HG02798 (cell line): ENCODE data around the gene CHMP5.

Experiments used
- ATAC-seq: cut with Tn5 transposase; IDR thresholded peaks from one replicate; pipeline ENCODE4 v1.9.1; 2021; ENCODE audit warnings: mild to moderate bottlenecking; ENCODE audit not compliant: unreplicated experiment, poor library complexity

CHMP5 gene

GRCh38 chr9:33241298-33241697 is 23.6 kb upstream of the CHMP5 start:
- no peak for ATAC-seq

DNA sequence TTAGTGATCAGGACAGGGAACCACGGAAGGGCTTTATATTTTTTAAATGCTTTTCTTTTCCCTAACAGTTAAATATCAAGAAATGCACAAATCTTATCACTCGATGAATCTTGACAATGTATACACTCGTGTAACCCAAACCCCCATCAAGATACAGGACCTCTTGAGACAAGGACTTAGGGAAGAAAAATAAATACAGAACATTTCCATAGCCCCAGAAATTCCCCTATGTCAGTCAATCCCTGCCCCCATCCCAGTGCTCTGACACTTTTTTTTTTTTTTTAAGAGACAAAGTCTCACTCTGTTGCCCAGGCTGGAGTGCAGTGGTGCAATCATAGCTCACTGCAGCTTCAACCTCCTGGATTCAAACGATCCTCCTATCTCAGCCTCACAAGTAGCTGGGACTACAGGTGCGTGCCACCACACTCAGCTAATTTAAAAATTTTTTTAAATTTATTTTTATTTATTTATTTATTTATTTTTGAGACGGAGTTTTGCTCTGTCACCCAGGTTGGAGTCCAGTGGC is 22.2 kb upstream of the CHMP5 start:
- no peak for ATAC-seq

GRCh38 chr9:33244137-33244784 is 20.6 kb upstream of the CHMP5 start:
- no peak for ATAC-seq

DNA sequence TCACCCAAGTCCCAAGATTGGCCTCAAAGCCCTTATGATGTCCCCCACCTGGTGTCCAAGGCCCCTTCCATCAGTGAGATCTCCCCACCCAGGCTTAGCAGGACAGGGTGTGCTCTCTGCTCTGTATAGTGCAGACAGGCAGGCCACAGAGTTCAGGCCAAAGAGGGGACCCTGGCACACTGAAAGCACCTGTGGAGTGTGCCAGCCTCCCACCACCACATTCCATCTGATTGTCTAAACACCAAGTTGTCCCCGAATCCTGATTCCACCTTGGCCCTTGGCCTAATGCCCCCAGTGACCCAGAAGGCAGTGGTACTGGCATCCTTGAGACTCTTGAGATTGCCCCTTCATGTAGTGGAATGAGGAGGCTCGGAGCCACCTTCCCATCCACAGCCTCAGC is 19.5 kb upstream of the CHMP5 start:
- no peak for ATAC-seq

DNA sequence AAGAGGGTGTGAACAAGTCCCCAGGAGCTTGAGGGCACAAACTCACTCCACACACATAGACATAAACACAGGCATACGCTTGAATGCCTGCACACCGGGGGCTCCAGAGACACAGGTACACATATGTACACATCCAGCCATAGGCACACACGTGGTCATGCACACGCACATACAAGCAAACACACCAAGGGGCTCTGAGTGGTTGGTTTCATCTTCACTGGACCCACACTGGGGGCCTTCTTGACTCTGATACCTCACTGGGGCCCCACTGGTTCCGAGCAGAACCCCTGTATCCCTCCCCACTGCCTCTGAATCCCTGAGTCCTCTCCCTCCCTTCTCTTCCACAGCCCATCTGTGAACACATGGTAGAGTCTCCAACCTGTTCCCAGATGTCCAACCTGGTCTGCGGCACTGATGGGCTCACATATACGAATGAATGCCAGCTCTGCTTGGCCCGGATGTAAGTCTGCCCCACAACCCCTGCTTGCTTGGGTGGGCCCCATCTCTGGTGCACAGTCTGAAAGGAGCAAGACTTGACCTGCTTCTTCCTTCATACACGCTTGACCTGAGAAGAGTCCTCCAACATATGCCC is 18.5 kb upstream of the CHMP5 start:
- no peak for ATAC-seq

GRCh38 chr9:33248606-33249005 is 16.2 kb upstream of the CHMP5 start:
- ATAC-seq, result no peak

DNA sequence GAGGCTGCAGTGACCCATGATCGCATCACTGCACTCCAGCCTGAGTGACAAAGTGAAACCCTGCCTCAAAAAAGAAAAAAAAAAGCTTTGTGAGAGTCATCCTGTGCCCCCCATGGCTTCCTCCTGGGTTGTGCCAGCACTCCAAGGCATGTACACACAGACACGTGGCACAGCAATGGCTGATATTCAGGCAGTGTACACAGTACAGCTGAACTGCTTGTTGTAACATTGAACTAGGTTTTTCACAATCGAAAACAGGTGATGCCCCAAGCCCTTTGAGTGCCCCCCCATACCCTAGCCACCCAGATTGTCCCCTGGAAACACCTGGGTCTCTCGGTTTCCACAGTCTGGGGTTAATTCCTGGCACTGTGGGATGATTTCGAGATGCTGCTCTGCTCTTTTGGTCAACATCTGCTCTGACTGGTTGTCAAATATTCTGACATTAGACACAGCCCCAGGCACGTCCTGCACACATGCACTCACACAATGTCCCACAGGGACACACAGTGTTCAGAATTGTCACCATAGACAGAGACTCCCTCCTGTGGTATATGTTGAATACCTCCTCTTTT is 15.7 kb upstream of the CHMP5 start:
- peak; percentile 51 for ATAC-seq

DNA sequence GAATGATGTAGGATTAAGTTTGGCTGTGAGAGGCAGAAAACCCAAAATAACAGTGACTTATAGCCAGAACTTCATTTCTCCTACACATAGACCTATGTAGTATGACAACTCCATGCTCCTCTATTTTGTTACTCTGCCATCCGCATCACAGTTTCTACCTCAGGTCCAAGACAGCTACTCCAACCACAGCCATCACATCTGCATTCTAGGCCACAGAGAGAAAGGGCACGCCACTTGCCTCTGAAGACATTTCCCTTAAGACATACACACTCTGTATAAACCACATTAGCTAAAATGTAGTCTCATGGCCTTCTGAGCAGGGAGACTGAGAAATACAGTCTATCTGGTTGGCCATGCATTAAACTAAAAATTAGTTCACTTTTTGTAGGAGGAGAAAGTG is 14.9 kb upstream of the CHMP5 start:
- no peak for ATAC-seq

DNA sequence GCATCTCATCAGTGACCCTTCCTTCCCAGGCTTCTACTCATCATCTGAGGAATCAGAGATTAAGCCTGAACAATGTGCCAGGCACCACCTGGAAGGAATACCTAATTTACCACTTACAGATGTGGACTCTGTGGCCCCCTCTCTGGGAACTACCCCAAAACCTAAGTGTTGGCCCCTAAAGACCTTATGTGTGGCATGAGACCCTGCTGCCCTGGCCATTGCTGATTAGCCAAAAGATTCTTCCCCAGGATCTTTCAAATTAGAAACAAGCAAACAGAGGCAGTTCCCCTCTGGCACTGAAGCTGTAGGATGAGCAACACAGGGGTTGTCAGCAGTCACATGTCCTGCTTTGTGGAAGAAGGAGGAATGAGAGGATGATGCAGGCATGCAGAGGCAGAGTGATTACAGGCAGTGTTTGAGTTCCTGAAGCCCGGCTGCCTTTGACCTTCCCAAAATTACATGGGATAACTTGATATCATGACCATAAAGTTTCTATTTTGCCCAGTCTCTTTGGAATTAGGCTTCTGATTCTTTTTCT is 14.3 kb upstream of the CHMP5 start:
- no peak for ATAC-seq

- ATAC-seq, result no peak
Observed at GRCh38 chr9:33254211-33254610, 10.6 kb upstream of the CHMP5 start.

DNA sequence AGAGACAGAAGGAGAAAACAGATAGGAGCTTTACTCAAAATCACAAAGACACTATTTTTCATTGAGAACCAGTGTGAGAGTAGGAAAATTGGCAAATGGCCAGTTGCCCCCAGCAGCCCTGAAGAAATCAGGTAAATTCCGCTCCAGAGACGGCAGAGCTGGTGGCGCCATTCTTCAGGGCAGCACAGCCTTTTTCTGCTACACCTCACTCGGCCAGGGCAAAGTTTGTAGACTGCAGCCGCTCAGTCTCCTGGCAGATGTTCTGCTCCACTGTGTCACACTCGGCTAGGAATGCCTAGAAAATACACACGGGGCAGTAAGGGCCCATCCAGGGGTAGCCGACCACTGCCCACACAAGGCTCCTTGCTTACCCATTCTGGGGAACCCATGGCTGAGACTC is 9.8 kb upstream of the CHMP5 start:
- ATAC-seq, result no peak

DNA sequence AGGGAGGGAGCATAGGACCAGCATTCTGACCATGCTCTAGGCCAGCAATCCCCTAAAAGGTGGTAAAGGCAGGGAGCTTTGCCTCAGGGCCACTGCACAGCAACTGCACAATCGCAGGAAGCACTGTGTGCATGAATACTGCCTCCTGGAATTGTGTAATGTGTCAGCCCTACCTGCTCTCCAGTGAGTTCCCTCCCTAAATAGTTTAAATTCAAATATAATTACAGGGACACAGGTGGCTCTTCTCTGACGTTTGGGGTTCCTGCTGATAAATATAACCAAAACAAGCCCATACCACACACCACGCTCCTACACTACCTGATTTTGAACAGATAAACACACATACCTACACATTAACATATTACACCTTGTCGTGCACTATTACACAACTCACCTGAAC is 9.4 kb upstream of the CHMP5 start:
- no peak for ATAC-seq

DNA sequence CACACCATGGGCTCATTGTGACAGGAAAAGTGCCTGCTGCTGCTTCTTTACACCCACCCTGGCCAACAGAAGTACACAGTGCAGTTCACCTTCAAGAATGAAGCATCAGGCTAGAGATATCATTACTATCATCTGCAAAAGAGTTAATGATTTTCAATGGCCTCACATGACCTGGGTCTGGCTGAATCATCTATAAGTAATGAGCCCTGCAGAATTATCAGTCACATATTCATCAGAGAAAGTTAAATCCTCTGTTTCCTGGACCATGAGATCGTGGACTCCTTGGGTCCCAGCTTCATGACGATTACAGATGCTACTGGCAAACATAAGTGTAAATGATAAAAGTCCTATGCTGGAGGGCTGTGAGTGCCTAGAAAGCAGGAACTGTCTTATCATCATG is 8.6 kb upstream of the CHMP5 start:
- no peak for ATAC-seq

GRCh38 chr9:33257276-33257675 is 7.6 kb upstream of the CHMP5 start:
- ATAC-seq, result no peak

- no peak for ATAC-seq
Observed at GRCh38 chr9:33260372-33260771, 4.5 kb upstream of the CHMP5 start.

DNA sequence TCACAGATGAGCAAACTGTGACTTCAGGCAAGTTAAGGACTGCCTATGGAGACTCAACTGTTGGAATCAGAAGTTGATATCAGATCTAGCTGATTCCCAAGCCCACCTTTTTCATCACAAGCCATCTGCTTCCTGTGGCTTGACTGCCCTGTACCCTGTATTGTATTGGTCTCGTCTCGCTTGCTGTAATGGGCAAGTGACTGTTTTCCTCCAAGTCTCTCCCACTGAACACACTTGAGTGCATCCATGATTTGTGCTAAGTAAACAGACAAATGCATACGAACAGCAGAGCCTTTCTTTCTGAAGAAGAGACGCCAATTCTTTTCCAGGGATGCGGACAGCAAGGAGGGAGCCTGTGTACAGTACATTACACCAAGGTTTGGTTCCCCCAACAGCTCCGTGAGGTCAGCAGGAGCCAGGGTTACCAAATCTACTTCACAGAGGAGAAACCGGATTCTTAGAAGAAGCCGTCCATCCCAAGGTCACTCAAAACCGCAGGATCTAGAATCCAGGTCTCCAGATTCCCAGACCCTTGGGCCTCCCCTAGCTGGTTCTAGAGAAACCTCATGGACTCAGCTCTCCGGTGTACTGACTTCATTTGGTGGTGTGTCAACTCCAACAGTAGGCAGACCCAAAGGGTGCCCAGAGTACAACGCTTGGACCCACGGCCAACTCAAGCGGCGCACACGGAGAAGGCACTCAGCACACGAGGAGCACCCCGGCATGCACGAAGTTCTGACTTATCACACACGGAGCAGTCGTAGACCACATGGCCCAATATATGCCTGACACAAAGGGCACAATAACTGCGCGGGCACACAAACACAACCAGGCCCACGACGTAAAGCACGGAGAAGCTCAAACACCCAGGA is 1.5 kb upstream of the CHMP5 start:
- no peak for ATAC-seq

- peak; percentile 29 for ATAC-seq
Observed at GRCh38 chr9:33264003-33264472, 811 bp upstream of the CHMP5 start.

- no peak for ATAC-seq
Observed at GRCh38 chr9:33265211-33265865, 489 bp downstream of the CHMP5 start.

GRCh38 chr9:33267151-33267767 is 2.4 kb downstream of the CHMP5 start:
- no peak for ATAC-seq

DNA sequence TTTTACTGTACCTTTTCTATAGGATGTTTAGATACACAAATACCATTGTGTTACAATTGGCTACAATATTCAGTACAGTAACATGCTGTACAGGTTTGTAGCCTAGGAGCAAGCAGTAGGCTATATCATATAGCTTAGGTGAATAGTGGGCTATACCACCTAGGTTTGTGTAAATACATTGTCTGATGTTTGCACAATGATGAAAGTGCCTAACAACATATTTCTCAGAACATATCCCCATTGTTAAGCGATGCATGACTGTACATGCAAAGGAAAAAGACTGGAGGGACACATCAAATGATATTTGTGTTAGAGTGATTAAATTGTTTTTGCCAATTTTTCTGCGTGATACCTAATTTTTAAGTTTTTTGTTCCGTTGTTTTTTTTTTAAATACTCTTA is 5.3 kb downstream of the CHMP5 start:
- ATAC-seq, result no peak
